NCI-H2196 (cell line): ENCODE results near the gene PXDN.

Experiments
- DNase-seq: peaks from one replicate; lab custom pipeline; 2025; ENCODE audit not compliant: unreplicated experiment; lab: John Stamatoyannopoulos, UW

PXDN gene

DNA sequence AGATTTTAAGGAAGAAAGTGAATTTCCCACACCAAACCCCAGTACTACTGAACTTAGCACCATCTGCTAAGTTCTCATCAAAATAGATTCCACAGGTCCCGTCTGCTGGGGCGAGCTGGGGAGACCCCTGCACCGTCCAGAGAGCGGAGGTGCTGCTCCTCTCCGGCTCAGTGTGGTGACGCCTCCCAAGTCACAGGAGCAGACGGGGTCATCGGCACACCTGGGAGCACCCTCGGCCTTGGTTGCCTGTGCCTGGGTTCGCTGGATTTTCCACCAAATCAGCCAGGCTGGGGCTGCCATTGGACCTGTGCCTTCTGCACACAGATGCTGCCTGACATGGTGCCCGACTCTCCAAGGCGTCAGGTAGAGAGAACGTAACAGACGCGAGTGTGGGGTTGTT lies 141.3 kb downstream of the PXDN start:
- no peak for DNase-seq

DNA sequence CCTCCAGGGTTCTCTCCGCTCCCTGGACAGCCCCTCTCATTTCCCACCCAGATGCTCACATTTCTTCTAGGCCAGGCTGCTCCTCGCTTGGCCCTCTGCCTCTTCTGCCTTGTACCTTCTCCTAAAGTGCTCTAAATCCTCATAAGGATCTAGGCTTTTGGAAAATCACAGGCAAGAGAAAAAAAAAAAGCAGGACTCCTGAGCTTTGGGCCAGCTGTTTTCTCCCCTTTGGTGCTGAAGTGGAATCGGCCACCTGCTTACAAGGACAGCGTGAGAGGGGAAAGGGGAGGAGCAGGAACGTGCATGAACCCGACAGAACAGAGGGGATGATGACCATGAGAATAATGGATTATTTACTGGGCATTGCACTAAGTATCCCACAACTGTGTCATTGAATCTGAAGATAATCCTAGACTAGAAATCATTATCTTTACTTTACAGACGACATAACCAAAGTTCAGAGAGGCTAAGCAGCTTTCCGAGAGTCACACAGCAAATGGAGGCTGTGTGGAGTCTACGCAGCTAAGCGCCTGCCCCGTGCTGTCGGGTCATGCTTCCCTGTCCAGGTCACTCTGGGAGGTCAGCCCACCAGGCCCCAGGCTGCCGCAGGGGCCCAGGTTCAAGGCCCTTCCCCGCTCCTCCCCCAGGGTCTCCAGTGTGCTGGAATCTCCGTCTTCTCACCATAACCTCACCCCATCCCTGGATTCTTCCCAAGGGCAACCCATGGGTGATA lies 141.9 kb downstream of the PXDN start:
- DNase-seq: no peak

DNA sequence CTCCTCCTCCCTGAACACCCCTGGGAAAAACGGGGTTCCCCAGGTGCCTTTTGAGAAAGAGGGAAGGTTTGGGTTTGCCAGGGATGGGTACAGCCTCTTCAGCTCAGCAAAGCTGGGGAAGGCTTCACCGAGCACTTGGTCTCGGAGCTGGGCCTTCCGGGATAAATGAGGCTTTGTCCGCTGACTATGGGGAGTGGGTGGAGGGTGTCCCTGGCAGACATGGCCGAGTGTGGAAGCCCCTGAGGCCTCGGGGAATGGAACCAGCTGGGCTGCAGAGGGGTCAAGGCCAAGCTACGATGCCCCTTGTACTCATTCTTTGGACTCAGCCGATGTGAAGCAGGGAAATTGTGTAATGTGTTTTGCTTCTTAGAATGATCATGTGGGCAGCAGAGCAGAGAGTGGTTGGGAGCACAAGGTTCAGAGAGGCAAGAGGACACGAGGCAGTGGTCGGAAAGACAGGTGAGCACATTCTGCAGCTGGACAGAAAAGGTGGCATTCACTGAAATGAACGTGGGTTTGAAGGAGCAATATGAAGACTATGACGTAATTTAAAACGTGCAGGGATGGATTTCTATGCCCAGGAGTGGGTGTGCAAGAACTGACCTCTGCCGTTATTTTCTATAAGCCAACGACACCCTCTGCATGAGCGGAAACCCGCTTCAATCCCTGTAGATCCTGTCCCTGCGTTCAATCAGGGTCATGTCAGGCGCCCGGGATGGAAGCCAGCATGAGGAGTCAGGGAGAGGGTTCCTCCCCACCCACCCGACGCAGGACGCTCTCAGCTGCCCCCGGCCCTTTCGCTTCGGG lies 142.6 kb downstream of the PXDN start:
- no peak for DNase-seq

DNA sequence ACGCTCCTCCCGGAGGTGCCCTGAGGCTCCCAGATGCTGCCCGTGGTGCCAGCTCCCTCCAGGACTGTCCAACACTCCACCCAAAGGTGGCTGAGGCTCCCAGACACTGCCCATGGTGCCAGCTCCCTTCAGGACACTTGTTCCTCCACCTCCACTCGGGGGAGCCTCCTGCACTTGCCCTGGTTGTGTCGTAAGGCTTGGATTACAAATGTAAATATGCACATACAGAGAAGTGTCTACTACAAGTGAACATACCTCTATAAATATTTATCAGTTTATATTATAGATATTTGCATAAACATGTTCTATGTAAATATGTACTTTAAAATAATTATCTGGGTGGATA lies 143.3 kb downstream of the PXDN start:
- no peak for DNase-seq

DNA sequence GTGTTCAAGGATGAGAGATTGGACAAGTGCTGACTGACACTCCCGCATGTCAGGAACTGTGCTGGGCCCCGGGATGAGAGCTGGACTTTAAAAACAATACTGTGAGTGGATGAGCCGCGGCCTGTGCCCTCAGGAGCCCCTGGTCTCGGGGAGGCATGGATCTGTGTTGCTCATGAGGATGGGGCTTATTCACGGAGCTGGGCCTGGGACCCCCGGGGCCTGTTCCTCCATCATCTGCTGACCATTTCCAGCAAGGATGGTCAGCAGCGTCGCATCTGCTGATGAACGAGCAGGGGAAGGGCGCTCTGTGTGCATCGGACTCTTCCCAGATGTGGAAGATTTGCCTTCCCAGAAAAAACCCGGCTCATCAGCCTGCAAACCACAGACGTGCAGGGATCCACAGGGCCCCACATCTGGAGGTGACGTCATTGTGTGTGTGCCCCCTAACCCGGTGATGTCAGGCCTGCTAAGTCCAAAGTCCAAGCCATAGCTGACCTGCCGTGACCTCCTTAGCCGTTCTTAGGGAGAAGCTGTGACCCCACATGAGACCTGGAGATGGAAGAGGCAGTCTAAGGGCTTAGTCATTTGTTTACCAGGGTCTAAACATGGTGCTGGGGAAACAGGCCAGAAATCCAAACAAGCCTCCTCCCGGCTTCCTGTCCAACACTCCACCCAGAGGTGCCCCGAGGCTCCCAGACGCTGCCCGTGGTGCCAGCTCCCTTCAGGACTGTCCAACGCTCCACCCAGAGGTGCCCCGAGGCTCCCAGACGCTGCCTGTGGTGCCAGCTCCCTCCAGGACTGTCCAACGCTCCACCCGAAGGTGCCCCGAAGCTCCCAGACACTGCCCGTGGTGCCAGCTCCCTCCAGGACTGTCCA lies 143.9 kb downstream of the PXDN start:
- DNase-seq: no peak

DNA sequence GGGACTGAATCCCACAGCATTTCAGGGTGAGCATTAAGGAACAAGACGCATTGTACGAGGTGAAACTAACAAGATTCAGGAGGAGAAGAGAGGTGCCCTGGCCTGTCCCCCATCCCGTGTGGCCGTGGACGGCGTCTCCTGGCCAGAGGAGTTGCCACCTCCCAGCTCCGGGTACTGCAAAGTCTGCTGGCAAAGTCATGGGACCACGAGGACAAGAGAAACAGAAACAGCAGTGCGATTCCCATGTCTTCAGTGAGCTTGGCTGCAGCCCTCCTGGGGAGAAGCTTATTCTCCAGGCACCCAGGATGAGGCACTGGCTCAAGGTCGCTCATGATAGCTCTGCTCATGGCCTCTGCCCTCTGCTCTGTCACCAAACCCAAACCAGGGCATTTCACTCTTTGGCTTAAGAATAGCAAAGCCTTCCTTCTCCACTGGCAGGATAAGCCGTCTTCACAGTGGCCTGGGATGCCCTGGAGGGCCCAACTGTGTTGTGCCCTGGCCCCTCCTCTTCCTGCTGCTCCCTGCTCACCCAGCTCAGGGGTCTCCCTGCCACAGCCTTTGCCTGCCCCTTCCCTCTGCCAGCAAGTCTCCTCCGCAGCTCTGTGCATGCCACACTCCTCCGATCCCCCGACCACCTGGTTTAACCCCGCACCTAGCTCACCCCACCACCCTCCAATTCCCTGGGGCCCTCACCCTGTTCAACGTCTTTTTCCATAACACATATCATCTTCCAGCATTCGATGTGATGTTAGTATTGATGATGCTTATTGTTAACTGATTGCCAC lies 144.8 kb downstream of the PXDN start:
- DNase-seq: no peak

DNA sequence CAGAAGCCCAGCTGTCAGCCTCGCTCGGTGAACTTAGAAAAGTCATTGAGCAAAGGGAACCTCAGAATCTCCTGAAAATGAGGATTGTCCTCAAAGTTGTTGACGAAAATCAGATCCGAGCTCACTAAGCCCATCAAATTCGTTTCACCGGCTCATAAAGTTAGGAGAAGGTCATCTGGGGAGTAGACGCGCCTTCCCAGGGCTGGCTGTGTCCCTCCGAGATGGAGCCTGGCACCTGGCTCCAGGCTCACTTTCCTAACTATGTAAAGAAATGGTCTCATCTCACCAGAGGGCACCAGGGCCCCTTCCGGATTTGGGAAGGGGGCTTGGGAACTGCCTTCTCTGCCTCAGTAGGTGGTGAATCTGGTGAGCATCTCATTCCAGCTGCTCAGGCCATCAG lies 145.5 kb downstream of the PXDN start:
- no peak for DNase-seq

DNA sequence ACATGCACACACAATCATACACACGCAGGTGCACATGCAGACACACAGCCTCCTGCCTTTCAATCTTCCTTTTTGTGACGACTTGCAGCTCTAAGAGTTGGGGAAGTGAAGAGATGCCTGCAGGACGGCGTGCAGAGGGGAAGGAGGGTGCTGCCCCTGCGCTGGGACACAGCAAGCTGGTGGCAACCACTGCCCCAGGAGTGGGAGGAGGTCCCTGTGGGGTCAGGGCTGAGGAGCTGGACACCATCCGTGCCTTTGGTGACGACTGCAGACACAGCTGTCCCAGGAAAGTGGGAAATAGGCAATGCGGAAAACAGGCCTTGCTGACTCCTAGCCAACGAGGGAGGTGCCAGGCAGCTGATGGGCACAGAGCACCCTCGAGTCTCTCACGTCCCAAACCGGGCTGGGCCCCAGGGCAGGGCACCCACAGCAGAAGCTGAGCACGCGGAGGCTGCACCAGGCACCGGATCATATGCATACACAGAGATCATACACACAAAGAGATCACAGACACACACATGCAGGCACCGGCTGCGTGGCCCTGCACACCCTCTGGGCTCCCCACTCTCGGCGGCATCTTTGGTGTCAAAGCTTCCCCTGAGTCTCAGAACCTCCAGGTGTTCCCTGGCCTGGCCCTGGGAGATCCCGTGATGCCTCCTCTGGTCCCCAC lies 146.1 kb downstream of the PXDN start:
- no peak for DNase-seq

DNA sequence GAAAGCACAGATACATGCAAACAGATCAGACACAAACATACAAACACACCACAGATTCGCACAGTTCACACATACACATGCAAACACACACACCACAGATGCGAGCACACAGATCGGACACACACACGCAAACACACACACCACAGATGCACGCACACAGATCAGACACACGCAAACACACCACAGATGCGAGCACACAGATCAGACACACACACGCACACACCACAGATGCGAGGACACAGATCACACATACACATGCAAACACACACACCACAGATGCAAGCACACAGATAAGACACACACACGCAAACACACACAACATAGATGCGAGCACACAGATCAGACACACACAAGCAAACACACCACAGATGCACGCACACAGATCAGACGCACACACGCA lies 149.0 kb downstream of the PXDN start:
- DNase-seq: no peak

DNA sequence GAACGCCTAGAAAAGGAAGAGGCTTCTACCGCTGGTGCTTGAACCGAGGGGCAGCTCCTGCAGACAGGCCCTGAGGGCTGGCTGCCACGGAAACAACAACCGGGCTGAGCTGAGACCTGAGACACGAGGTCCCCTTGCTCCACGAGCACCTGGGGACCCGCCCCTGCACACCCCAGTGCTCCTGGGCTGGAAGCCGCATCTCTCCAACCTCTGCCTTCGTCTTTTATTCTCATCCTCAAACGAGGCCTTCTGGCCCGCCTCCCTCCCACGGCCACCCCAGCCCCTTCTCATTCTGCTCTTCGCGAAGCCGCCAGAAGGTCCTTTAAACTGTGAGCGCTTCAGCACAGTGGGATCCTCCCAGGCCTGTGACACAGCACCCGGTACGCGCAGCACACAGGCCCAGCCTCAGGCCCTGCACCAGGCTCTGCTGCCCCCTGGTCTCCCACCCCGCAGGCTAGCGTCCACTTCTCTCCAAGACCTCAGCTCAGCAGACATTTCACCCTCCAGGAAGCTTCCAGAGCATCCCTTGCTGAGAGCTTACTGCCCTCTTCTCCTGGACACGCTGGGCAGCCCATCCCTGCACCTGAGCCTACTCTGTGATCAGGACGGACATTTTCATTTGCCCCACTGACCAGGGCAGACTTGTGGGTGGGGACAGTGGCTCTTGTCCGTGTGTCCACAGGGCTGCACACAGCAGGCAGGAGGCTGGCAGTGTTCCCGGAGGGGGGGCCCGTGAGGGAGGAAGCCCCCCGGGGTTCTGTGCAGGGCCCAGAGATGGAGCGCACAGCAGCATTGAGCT lies 149.7 kb downstream of the PXDN start:
- DNase-seq: no peak

DNA sequence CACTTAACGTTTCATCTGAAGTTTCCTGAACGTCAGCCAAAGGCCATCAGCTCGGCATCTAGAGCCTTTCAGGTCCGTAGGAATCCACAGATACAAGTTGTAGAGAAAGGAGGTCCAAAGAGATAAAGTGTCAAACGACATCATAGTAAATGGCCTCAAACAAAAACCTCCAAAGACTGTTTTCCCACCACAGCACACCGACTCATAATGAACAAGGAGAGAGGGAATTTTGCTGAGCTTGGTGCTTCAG lies 150.3 kb downstream of the PXDN start:
- no peak for DNase-seq

DNA sequence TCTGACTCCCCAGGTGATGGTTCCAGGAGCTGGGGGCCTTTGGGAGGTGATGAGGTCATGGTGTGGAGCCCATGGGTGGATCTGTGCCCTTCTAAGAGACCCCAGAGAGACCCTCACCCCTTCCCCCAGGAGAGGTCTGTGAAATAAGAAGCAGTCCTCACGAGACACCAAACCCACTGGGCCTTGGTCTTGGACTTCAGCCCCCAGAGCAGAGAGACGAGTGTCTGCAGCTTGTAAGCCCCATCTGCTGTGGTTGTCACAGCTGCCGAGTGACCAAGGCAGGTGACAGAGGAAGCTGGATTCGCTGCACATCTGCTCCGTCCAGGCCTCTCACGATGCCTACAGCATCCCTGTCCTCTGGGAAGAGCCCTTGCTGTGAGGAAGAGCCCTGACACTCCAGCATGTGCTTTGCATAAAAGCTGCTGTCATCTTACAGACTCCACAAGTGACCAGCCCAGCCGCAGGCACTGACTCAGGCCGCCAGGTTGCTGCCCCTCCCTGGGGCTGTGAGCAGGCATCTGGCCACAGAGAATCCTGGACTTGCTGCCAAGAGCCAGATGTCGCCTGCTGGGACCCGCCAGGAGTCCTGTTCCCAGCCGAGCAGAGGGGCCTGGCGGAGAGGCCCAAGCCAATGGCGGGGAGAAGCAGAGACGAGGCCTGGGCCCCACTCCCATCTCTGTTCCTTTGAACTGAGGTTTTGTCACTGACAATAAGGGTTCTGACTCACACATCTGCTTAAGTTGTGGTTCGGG lies 150.8 kb downstream of the PXDN start:
- DNase-seq: peak; percentile 38

DNA sequence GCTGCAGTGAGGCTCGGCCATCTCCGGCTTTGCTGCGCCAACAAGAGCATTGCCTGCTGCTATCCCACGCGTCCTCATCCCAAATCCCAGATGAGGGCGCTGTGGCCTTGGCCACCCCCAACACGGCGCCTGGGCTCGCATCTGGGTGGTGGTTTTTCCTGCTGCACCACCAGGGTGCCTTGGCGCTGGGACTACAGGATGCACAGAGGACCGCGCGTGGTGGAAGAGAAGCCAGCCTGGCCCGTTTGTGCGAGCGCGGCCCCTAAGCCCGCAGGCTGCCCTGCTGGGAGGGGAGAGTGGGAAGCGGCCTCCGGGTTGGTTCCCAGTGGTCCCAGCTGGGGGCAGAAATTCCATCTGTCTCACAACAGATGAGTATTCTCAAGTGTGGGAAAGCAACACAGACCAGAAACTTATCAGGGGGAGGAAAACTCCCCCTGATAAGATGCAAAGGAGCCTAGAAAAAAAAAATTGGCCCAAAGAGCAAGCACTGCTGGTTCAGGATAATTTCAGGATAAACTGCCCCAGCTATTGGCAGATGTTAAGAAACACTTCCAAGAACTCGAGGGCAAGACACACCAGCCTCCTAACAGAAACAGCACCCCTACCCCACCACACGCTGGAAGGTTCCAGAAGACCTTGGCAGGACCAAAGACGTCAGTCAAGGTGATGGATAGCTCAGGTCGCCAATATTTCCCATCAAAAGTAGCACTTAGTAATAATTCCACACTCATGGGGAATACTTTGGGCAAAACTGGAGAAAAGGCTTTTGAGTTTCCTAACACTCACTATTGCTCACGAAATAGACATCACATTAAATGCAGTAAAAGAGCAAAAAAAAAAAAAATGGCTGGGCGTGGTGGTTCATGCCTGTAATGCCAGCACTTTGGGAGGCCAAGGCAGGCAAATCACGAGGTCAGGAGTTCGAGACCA lies 152.1 kb downstream of the PXDN start:
- no peak for DNase-seq

DNA sequence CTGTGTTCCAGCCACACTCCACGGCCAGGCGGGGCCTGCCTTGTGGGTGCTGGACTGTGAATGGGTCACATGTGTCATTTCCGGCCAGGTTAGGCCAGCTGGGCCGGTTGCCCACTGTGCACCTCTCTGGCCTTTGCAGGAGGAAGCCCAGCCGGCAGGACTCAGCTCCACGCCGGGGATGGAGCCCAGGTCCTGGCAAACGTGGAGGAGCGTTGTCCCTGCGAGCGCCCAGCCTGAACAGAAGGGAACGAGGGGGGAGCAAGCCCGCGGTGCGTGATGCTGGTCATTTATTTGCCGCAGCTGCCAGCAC lies 152.9 kb downstream of the PXDN start:
- DNase-seq: no peak

DNA sequence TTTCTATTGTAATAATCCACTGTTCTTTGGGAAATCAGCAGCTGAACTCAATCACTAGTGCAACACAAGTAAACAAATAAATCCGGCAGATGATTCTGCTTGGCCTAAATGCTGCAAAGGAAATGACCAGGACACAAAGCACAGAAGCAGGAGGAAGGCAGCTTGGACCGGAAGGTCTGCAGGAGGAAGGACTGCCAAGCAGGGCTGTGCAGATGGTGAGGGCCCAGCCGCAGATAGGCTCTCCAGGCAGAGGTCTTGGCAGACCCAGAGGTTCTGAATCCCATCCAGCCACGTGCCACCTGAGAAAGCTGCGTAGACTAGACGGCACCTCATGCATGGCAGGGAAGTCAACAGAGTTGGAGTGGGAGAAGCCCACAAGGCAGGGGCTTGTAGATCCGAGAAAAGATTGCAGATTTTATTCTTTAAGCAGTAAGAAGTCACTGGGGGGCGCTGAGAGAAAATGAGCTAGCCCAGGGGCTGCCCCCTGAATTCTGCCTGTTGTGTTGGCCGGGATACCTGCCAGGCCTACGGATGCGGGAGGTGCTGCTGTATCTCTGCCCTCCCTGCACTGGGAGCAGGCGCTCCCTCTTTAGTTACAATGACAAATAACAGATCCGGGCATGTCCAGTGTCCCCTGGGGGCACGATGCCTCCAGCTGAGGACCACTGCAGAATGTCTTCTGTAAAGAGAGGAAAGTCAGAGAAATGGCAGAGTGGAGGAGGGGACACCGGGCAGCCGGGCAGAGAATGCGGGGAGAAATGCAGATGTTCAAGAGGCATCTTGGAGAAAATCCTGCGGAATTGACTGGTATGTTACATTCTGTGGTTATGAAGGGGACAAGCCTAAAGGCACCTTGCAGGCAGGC lies 153.5 kb downstream of the PXDN start:
- no peak for DNase-seq

DNA sequence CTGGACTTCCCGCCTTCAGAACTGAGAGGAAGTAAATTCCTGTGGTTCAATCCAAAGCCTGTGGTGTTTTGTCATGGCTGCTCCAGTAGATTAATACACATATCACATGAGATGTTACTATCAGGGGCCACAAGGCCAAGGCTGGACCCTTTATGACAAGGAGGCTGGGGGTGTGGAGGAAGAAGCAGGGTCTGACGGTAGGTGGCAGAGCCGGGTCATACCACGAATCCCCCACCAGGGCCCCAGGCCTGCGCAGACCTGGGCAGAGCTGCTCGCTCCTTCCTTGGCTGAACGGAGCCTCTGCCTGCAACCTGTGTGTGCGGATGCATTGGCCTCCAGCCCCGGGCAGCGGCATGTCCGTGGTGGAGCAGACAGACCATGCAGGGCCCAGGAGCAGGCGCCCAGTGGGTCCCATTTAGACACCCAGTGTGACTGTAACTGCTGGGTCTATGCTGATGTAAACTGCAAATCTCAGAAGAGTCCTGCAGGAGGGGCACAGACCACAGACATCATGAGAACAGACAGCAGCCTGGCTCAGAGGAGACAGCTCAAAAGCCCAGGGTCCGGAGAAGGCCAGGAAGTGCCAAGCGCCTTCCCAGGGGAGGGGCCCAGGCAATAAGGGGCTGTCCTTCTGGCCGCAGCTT lies 155.2 kb downstream of the PXDN start:
- DNase-seq: no peak
